GM21423 (cell line): ENCODE results near the gene PTPRN2.

Experiments
- ATAC-seq: cut with Tn5 transposase; IDR thresholded peaks from one replicate; pipeline ENCODE4 v1.9.1; 2021; ENCODE audit warnings: mild to moderate bottlenecking, moderate library complexity; ENCODE audit not compliant: unreplicated experiment

The PTPRN2 gene

DNA sequence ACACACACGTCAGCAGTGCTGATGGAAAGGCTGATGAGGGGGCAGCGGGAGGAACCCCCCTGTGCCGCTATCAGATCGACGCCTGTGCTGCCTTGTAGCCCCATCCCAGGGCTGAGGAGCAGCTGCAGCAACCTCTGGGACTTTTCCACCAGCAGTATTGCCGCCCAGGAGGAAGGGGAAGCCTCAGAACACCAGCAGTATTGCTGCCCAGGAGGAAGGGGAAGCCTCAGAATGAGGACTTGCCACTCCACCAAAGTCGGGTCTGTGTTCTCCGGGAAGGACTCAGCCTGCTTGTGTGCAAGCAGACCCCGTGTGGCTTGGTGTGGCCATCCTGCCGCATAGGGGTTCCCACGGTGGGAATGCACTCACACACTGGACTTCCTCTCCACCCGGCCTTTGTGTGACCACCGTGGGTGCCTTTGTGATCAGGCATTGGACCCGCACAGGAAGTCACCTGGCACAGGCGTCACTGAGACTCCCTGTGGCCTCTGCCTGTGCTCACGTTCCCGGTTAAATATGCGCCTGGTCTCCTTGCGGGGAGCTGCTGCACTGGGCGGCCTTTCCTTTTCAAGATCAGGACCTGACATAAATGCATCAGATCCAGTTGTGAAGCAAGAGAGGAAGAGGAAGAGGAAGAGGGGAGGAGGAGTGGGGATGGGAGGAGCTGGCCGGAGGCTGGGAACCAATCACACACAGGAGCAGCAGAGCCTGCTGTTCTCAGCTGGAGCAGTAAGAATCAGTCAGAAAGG is 1002.3 kb downstream of the PTPRN2 start:
- no peak for ATAC-seq

DNA sequence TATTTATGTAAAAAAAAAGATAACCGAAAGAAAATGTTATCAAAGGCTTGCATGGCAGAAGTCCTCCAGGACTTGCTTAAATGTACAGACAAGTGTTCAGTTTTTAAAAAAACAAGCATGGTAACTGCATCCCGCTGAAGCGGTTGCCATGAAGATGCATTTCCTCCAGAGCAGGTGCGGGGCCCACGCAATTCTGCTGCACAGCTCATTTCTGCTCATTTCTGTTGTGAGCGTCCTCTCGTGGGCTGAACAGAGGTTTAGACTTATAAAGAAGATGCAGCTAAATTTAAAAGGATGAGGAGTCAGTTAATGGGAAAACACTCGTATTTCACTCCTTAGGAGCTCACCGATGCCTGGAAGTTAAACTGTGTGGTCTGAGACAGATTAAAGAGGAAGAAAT is 1003.2 kb downstream of the PTPRN2 start:
- ATAC-seq: no peak

GRCh38 chr7:157581740-157582139 is 1005.9 kb downstream of the PTPRN2 start:
- no peak for ATAC-seq

DNA sequence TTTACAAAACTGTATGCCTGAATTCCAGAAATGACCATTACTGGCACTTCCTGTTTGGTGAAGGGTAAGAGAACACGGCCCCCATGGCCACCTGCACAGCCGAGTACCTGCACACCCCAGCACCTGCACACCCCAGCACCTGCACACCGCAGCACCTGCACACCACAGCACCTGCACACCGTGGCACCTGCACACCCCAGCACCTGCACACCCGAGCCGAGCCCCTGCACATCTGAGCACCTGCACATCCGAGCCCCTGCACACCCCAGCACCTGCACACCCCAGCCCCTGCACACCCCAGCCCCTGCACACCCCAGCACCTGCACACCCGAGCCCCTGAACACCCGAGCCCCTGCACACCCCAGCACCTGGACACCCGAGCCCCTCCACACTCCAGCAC is 1007.3 kb downstream of the PTPRN2 start:
- no peak for ATAC-seq

- ATAC-seq: no peak
Observed at GRCh38 chr7:157579425-157579824, 1008.2 kb downstream of the PTPRN2 start.

DNA sequence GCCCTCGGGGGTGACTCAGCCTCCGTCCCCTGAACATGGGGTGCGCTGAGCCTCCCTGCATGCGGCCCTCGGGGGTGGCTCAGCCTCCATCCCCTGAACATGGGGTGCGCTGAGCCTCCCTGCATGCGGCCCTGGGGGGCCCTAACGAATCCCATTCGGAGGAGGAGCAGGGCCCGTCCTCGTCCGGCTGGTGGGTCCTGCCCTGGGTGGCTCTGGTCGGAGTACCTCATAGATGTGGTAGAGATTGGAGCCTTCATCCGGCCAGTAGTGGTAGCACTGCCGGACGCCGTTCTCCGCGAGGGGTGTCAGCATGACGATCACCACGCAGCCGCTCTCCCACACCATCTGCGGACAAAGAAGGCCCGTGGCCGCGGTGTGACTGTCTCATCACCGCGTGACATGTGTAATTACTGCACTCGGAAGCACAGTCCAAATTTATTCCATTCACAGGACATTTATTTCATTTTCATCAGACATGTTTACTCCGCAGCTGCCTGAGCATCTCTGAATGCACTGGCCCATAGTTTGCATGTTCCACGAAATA is 1009.8 kb downstream of the PTPRN2 start:
- ATAC-seq: no peak

DNA sequence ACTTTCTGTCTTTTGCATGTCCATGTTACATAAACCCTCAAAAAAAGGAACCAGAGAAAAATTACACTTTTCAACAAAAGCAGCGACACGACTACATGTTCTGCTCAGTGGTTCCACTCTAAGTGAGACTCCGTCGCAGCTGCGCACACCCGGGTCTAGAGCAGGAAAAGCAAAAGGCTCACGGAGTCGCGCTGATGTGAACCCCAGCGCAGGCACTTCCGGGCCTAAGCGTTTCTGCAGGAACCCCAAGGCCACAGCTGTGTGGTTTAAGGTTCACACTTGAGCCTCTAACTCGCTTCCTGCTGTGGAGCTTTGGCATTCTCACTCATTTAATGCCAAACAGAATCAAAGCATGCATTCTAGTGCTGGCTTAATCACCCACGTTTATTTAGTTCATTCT is 1010.6 kb downstream of the PTPRN2 start:
- ATAC-seq: no peak

GRCh38 chr7:157576415-157576814 is 1011.2 kb downstream of the PTPRN2 start:
- ATAC-seq: no peak

DNA sequence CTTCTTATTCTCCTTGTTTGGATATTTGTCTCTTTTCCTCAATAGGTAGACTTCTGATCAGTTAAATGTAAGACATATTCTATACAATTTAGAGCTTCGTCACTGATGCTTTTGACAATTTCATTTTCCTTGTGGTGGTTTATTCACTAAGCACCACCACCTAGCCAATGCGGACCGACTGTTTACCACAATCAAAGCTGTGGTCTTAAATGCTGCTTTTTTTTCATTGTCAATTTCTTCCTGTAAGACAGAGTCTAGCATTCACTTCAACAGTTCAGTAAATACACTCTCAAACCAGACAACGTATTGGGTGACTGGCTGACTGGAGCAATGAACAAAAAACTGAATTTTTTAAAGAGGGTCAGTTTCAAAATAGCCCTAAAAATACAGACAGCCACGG is 1011.8 kb downstream of the PTPRN2 start:
- no peak for ATAC-seq

DNA sequence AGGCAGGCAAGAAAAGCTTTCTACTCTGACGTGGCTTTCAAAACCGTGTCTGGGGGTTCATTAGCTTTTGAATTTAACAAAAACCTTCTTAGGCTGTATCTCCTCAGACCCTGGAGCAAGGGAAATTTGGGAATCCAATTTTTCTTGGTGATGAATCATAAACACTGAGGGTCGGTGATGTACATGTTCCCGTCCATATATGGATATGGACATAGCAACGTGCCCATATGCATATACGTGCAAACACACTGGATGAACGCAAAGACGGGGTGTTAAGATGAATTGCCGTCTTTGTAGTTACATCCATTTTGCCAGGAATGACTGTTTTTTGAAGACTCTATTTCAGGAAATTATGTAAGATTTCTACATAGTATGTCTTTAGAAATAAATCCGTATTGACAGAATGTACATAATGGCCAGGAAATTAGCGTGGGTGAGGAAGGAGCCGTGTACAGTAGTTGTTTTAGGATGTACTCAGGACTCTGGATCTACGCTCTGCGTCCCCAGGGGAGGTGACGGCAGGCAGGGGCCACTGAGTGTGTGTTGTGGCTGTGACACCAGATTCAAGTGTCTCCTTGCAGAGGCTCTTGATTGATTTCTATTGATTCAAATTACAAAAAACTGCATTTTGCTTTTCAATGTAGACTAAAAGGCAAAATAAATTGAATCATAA is 1012.6 kb downstream of the PTPRN2 start:
- no peak for ATAC-seq

GRCh38 chr7:157574120-157574825 is 1013.4 kb downstream of the PTPRN2 start:
- ATAC-seq: no peak

GRCh38 chr7:157573244-157573643 is 1014.4 kb downstream of the PTPRN2 start:
- no peak for ATAC-seq

GRCh38 chr7:157572622-157573021 is 1015.0 kb downstream of the PTPRN2 start:
- ATAC-seq: no peak

DNA sequence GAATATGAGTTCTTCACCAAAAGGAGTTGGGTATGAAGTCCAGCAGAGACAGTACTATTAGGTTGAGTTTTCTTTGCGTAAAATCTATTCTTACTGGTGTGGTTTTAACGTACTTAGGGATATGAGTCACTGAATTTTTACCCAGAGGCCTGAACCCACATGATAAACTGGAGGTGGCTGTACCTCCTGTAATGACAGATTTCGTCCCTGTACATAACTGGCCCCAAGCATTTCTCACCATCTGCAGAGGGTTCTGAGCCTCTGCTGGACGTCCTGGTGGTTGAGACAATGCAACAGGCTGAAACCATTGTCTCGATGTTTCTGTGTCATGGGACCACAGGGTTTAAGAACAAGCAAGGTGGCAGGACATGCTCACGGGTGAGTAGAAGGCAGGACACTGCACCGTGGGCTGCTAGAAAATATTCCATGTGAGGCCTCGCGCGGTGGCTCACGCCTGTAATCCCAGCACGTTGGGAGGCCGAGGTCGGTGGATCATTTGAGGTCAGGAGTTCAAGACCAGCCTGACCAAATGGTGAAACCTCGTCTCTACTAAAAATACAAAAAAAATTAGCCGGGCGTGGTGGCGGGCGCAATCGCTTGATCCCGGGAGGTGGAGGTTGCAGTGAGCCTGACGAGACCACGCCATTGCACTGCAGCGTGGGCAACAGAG is 1017.0 kb downstream of the PTPRN2 start:
- no peak for ATAC-seq

DNA sequence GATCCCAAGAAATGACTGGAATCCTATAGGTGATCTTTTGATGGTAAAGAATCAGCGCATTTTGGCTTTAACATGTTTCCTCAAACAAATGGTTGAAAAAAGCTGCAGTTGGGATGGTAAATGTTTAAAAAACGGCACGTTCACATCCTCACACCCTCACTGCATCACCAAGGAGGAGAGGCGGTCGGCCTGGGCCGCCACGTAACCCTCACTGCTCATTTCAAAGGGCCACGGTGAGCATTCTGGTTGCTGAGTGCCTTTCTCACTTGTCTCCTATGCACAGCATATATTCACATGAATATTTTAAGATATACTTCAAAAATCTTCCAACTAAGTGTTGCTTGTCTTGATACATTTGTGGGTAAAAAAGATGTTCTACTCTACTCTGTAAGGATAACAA is 1017.7 kb downstream of the PTPRN2 start:
- ATAC-seq: no peak

- peak; percentile 90 for ATAC-seq
Observed at GRCh38 chr7:157568770-157569584, 1018.6 kb downstream of the PTPRN2 start.

DNA sequence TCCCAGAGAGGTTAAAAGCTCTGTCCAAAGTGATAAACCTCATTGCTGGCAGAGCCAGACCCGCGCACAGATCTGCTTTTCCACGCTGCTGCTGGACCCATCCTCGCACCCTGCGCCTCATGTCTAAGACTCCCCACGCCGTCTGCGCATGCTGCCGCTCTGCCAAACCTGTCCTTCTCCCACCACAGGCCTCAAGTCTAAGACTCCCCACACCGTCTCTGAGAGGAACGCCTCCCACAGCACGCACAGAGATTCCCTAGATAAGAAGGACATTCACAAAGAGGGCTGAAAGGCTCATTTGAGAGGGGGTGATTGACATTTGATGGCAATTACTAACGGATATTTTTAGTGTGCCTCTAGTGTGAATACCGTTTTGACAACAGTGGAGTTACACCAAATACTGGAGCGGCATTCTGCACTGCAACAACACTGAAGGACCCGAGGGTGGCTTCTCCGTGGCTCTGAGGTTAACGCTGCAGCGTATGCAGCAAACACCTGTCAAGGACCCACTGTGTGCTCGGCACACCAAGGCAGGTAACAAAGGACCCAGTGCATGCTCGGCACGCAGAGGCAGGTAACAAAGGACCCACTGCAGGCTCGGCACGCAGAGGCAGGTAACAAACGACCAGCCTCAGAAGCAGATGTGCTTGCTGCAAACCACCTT is 1019.4 kb downstream of the PTPRN2 start:
- ATAC-seq: no peak

DNA sequence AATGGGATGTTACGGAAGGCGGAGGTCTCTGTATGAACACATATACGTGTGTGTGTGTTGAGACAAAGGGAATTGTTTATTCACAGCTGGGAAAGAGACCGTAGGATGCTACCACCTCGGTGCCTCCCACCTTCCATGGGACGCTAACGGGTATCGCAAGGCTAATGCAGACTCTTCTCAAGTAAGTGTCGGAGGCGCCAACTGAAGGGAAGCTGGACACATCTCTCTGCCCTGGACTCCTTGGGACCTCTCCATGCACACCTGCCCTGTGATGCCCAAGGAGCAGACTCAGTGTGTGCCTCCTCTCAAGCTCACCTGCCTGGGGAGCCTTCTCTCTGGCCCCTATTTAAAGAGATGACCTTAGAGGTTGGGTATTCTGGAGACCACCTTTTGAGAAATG is 1020.0 kb downstream of the PTPRN2 start:
- no peak for ATAC-seq

DNA sequence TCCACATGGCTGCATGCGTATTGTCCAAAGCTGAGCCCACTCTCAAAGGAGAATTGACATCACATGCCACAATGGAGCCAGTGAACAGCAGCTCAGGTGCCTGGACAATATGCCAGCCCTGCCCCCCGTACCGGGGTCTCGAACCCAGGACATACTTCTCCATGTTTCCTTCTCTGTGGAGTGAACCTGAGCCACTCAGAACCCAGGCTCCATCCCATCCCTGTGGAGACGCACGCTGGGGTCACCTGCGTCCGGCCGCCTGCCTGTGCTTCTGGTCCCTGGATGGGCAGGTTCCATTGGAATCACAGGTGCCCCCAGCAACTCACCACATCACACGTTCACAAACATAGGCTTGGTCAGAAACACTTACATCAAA is 1021.0 kb downstream of the PTPRN2 start:
- no peak for ATAC-seq
